IPS-20b (cell line): ENCODE data around the gene RAB40C.

Experiments used
- H3K27ac ChIP-seq: one replicate; pipeline ENCODE4 v1.5.1; 2013; ENCODE audit warnings: low read length
- H3K27me3 ChIP-seq: 2 replicates; pipeline ENCODE4 v1.6.1; 2013; ENCODE audit warnings: mild to moderate bottlenecking, low read length, inconsistent platforms; ENCODE audit not compliant: insufficient read depth
- H3K36me3 ChIP-seq: 2 replicates; pipeline ENCODE4 v1.6.1; 2013; ENCODE audit warnings: low read depth, mild to moderate bottlenecking, inconsistent platforms, low read length, moderate library complexity; ENCODE audit not compliant: insufficient read depth
- H3K4me1 ChIP-seq: 2 replicates; pipeline ENCODE4 v1.6.1; 2013; ENCODE audit warnings: mild to moderate bottlenecking, control low read depth, inconsistent platforms, low read length, moderate library complexity; ENCODE audit not compliant: insufficient read depth
- H3K4me3 ChIP-seq: 2 replicates; pipeline ENCODE4 v1.5.1; 2013; ENCODE audit warnings: mild to moderate bottlenecking, low read length, inconsistent platforms
- H3K9ac ChIP-seq: 2 replicates; pipeline ENCODE4 v1.6.1; 2013; ENCODE audit warnings: low read depth, mild to moderate bottlenecking, inconsistent platforms, low read length, moderate library complexity
- H3K9me3 ChIP-seq: 2 replicates; pipeline ENCODE4 v1.6.1; 2013; ENCODE audit warnings: mild to moderate bottlenecking, low read depth, low read length, inconsistent platforms; ENCODE audit not compliant: insufficient read depth

The RAB40C gene

DNA sequence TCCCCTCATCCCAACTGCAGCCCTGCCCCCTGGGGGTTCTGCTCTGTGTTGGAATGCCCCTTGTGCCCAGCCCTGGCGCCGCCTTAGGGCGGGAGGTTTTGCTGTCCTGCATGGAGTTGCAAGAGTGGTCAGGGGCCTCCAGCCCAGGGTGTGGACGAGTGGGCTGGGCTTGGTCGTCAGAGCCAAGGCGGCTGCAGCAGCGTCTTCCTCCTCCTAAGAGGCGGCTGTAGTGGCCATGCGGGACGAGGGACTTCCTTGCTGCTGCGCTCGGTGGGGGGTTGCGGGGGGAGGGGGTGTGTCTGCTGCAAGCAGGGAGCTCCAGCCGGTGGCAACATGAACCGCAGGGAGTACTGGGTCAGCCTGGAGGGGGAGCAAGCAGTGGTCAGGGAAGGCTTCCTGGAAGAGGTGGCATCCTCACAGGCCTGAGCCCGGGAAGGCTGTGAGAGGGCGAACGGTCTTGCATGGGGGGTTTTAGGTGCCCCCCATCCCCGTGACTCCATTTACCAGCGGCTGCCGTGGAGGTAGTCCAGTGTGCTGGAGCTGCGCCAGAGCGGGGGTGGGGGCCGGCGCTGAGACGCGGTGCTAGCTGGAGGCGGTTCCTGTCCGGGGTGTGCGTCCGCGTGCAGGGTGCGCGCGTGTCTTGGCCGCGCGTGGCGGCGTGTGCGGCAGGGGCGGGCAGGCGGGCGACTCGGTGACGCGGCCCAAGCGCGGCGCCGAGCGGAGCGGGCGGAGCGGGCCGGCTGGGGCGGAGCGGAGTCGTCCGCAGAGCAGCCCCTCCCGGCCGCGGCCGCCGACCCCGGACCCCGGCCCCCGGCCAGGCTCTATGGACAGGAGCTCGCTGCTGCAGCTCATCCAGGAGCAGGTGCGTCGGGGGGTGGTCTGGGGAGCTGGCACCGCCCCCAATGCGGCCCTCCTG is 85.4 kb downstream of the RAB40C start, which contains the start of gene RHBDL1:
Gene RHBDL1, plus strand, starts transcription at position 704 of the 916 bp plus-strand sequence. Its CDS starts 120 bp downstream, at position 824.
- Histone ChIP-seq H3K36me3 (peaks cover 36% of the 10 kb centered on the region), H3K4me1 (peaks cover 3% of the 10 kb centered on the region; the same call in 1 of the 2 replicates), H3K9ac (no peak within 1 kb of the TSS; the same call in 1 of the 2 replicates), H3K9me3 (no peaks in the 10 kb centered on the region), H3K4me3 (peak within 1 kb of the TSS; percentile 69), H3K27ac (no peak within 1 kb of the TSS), H3K27me3 (peaks cover 15% of the 10 kb centered on the region; the same call in 1 of the 2 replicates)

DNA sequence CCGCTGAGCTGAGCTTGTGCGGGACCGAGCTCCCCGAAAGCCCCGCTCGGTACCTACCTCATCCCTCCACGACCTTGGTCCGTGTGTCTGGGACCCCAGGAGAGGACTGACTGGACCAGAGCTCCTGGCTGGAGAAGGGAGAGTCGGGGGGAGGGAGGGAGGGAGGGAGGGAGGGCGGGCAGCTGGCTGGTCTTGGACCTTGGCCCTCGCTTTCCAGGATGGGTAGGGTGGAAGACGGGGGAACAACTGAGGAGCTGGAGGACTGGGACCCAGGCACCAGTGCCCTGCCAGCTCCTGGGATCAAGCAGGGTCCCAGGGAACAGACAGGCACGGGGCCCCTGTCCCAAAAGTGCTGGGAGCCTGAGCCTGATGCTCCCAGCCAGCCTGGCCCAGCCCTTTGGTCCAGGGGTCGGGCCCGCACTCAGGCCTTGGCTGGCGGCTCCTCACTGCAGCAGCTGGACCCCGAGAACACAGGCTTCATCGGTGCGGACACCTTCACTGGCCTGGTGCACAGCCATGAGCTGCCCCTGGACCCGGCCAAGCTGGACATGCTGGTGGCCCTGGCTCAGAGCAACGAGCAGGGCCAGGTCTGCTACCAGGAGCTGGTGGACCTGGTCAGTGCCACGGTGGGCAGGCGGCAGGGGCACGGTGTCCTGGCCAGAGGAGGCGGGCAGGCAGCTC is 86.2 kb downstream of the RAB40C start:
- Histone ChIP-seq H3K4me1 (peaks cover 3% of the 10 kb centered on the region; the same call in 1 of the 2 replicates), H3K4me3 (peak overlapping the region; percentile 69; the same call in 1 of the 2 replicates), H3K9ac (no peak overlapping the region), H3K27me3 (peaks cover 15% of the 10 kb centered on the region; the same call in 1 of the 2 replicates), H3K27ac (no peak overlapping the region), H3K36me3 (peaks cover 28% of the 10 kb centered on the region), H3K9me3 (no peaks in the 10 kb centered on the region)

DNA sequence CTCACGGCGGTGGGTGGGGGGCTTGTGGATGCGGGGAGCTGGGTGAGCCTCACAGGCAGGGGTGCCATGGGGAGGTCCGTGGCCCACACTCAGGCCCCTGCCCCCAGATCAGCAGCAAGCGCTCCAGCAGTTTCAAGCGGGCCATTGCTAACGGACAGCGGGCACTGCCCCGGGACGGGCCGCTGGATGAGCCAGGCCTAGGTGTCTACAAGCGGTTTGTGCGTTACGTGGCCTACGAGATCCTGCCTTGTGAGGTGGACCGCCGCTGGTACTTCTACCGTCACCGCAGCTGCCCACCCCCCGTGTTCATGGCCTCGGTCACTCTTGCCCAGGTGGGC is 86.7 kb downstream of the RAB40C start:
- Histone ChIP-seq H3K4me1 (peaks cover 3% of the 10 kb centered on the region; the same call in 1 of the 2 replicates), H3K36me3 (peaks cover 25% of the 10 kb centered on the region), H3K27ac (no peak overlapping the region), H3K9me3 (no peaks in the 10 kb centered on the region), H3K9ac (no peak overlapping the region), H3K27me3 (peaks cover 15% of the 10 kb centered on the region; the same call in 1 of the 2 replicates), H3K4me3 (no peak overlapping the region)

DNA sequence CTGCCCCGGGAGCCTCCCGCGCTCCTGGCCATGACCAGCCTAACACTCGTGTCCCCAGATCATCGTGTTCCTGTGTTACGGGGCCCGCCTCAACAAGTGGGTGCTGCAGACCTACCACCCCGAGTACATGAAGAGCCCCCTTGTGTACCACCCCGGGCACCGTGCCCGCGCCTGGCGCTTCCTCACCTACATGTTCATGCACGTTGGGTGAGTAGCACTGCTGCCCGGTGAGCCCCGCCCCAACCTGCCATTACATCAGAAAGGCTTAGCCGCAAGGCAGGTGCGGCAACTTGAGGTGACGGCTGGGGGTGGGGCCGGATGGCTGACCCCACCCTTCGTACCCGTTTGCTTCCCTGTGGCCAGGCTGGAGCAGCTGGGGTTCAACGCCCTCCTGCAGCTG is 87.0 kb downstream of the RAB40C start:
- Histone ChIP-seq H3K4me3 (no peak overlapping the region), H3K27ac (no peak overlapping the region), H3K4me1 (peaks cover 3% of the 10 kb centered on the region; the same call in 1 of the 2 replicates)

DNA sequence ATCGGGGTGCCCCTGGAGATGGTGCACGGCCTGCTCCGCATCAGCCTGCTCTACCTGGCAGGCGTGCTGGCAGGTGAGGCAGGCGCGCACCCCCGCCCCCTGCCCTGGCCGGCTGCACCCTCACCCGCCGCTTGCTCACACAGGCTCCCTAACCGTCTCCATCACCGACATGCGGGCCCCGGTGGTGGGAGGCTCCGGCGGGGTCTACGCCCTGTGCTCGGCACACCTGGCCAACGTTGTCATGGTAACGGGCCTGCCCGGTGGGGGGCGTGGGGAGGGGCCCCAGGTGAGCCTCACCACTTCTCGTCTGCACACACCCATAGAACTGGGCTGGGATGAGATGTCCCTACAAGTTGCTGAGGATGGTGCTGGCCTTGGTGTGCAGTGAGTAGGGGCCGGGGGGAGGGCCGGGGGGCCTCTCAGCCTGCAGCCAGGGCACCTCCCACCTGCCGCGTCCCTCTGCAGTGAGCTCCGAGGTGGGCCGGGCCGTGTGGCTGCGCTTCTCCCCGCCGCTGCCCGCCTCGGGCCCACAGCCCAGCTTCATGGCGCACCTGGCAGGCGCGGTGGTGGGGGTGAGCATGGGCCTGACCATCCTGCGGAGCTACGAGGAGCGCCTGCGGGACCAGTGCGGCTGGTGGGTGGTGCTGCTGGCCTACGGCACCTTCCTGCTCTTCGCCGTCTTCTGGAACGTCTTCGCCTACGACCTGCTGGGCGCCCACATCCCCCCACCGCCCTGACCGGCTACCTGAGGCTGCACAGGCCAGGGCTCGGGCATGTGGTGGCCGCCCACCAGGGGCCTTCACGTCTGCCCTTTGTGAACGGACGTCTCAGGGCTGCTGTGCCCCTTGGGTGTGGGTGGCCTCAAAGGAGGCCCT is 87.7 kb downstream of the RAB40C start:
- Histone ChIP-seq H3K36me3 (peaks cover 27% of the 10 kb centered on the region), H3K27ac (no peak overlapping the region), H3K9ac (no peak overlapping the region), H3K9me3 (no peaks in the 10 kb centered on the region), H3K4me1 (peaks cover 3% of the 10 kb centered on the region; the same call in 1 of the 2 replicates), H3K4me3 (no peak overlapping the region), H3K27me3 (peaks cover 15% of the 10 kb centered on the region; the same call in 1 of the 2 replicates)

More for the DNA sequence above, 87.0 kb downstream of the RAB40C start:
- no peak overlapping the region for H3K9ac ChIP-seq
- peaks cover 15% of the 10 kb centered on the region; the same call in 1 of the 2 replicates for H3K27me3 ChIP-seq
- H3K9me3 ChIP-seq: no peaks in the 10 kb centered on the region
- H3K36me3 ChIP-seq: peaks cover 27% of the 10 kb centered on the region

DNA sequence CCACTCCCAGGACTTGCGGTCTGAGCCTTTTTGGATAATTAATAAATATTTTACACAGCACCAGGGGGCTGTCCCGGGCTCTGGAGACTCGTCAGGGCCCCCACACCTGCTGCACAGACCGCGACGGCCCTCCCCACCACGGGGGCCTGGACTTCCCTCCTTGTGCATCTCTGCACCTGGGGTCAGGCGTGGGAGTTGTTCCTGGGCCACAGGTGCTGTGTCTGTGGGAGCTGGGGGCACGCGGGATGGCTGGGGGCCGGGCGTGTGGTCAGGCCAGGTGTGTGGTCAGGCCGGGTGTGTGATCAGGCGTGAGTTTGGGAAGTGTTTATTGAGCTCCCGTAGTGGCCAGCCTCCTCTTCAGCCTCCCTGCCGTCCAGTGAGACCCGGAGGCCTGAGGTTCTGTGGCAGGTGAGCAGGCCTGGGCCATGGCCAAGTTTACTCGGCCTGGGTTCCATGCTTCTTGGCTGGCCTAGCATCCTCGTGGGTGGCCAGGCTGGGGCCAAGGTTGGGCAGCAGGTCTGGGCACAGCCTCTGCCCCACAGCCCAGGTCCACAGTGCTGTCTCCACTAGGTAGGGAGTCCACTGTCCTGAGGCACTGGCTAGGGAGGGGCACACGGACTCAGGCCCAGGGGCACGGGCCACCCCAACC is 88.5 kb downstream of the RAB40C start:
- no peak overlapping the region for H3K4me3 ChIP-seq
- no peak overlapping the region for H3K9ac ChIP-seq
- peaks cover 15% of the 10 kb centered on the region; the same call in 1 of the 2 replicates for H3K27me3 ChIP-seq
- H3K36me3 ChIP-seq: peaks cover 26% of the 10 kb centered on the region
- H3K4me1 ChIP-seq: peaks cover 3% of the 10 kb centered on the region; the same call in 1 of the 2 replicates
- no peaks in the 10 kb centered on the region for H3K9me3 ChIP-seq
- H3K27ac ChIP-seq: no peak overlapping the region
